ENCODE measurements around the gene BRWD1. TPM values are rescaled to one million over a fixed set of nuclear protein-coding genes. Genes with fewer than 3 reads are reported as not detected.
A peak's percentile ranks its signal among the peaks of the same experiment; 100 is the strongest.

Gene BRWD1
- total RNA-seq, 3 donors from 2014 or later: 40.6 to 58.6 (median 52.5) TPM

DNA sequence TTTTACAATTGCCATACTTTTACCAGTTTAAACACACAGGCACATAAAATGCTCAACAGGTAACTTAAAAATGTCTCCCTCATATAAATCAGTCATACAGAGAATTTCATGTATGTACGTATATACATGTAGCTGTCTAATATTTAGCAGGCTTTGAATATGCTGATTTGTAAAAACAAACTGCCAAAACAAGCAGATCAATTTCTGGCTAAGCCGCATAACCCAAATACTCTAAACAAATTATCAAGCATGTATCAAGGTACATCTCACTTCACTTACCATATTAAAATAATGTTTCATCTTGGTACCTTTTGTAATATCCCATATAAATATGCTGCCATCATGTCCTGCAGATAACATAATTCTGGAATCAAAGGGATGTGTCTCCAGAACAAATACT is 43.8 kb downstream of the BRWD1 start:
- Histone ChIP-seq H3K4me1 (ENCODE audit: low read depth) (no peaks in the 10 kb centered on the region), H3K9me3 (no peaks in the 10 kb centered on the region), H3K4me3 (no peak overlapping the region), H3K36me3 (ENCODE audit: low read depth) (peaks cover 6% of the 10 kb centered on the region)
- DNase-seq (no peak), ATAC-seq (no peak)
- no peak for TF ChIP-seq CTCF (IDR thresholded peaks at IDR 0.05)
- intact Hi-C loops (cut with DNase I, micrococcal nuclease): no loop called here

GRCh38 chr21:39265603-39266002 is 47.8 kb downstream of the BRWD1 start:
- Histone ChIP-seq H3K4me3 (no peak overlapping the region), H3K9me3 (no peaks in the 10 kb centered on the region), H3K36me3 (ENCODE audit: low read depth) (no peaks in the 10 kb centered on the region), H3K4me1 (ENCODE audit: low read depth) (no peaks in the 10 kb centered on the region)
- DNase-seq: no peak
- no peak for ATAC-seq
- TF ChIP-seq CTCF (IDR thresholded peaks at IDR 0.05): no peak
- intact Hi-C loops (cut with DNase I, micrococcal nuclease): no loop called here

GRCh38 chr21:39263372-39263771 is 50.1 kb downstream of the BRWD1 start:
- intact Hi-C loops (cut with DNase I, micrococcal nuclease): no loop called here
- Histone ChIP-seq H3K4me3 (no peak overlapping the region), H3K9me3 (no peaks in the 10 kb centered on the region), H3K36me3 (ENCODE audit: low read depth) (no peaks in the 10 kb centered on the region), H3K4me1 (ENCODE audit: low read depth) (peaks cover 10% of the 10 kb centered on the region)
- TF ChIP-seq CTCF (IDR thresholded peaks at IDR 0.05): no peak
- DNase-seq: no peak
- no peak for ATAC-seq

DNA sequence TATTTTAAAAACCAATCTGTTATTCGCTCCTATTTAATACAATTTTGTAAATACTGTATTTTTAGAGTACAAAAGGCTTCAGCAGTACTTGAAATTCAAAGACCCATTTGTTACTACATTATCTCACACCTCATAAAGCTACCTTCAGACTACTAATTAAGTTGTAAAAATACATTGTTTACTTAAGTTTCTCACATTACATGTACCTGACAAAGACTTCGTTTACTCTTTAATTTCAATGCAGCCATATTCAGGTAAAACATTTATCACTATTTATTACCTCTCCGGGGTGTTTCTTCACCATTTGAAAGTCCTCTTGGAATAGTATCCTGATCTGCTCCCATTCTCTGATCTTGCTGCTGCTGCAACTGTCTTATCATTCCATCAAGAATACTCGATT is 55.2 kb downstream of the BRWD1 start:
- TF ChIP-seq CTCF (IDR thresholded peaks at IDR 0.05): no peak
- ATAC-seq (peak; percentile 94), DNase-seq (no peak)
- no peaks in the 10 kb centered on the region for H3K36me3 ChIP-seq (ENCODE audit: low read depth)
- H3K4me3 ChIP-seq: no peak overlapping the region
- intact Hi-C loops (cut with DNase I, micrococcal nuclease): no loop called here
- H3K4me1 ChIP-seq (ENCODE audit: low read depth): peaks cover 17% of the 10 kb centered on the region
- no peaks in the 10 kb centered on the region for H3K9me3 ChIP-seq

DNA sequence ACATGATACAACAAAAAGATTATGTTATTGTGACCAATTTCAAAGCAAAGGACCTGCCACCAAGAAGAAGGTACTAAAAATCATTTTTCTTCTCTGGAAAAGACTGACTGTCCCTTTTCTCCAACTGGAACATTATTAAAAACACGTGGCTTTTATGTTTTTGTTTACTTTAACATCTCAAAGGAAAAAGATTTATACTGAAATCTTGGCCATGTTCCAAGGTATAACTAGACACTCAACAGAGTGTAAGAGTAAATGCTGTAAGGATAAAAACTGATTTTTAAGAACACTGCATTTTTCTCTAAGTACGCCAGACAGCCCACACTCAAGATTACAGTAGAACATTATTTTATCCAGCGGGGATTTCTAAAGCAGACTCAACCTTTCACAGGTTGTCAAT is 62.1 kb downstream of the BRWD1 start:
- DNase-seq: no peak
- peaks cover 3% of the 10 kb centered on the region for H3K4me1 ChIP-seq (ENCODE audit: low read depth)
- no peak overlapping the region for H3K4me3 ChIP-seq
- intact Hi-C loops (cut with DNase I, micrococcal nuclease): no loop called here
- no peak for ATAC-seq
- no peak for TF ChIP-seq CTCF (IDR thresholded peaks at IDR 0.05)
- no peaks in the 10 kb centered on the region for H3K36me3 ChIP-seq (ENCODE audit: low read depth)
- no peaks in the 10 kb centered on the region for H3K9me3 ChIP-seq

DNA sequence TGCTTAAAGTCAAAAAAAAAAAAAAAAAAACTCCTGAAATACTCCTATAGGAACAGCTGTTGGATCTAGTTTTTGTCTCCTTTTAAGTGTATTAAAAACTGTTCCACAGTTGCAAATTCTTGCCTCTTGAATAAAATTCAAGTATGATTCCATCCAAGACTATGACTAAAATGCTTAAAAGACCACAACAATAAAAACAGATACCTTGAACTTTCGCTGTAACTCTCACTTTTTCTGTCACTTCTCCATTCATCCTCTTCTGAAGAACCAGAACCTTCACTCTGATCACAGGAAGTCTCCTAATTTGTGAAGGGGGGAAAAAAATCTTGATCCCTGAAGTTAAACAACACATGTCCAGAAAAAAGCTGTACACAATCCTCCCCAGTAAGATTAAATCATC is 75.2 kb downstream of the BRWD1 start:
- no peaks in the 10 kb centered on the region for H3K9me3 ChIP-seq
- ATAC-seq: no peak
- intact Hi-C loops (cut with DNase I, micrococcal nuclease): no loop called here
- TF ChIP-seq CTCF (IDR thresholded peaks at IDR 0.05): no peak
- H3K36me3 ChIP-seq (ENCODE audit: low read depth): no peaks in the 10 kb centered on the region
- H3K4me1 ChIP-seq (ENCODE audit: low read depth): no peaks in the 10 kb centered on the region
- no peak for DNase-seq
- no peak overlapping the region for H3K4me3 ChIP-seq
